ENCODE results near the gene PGR.

- no peak for TF ChIP-seq POLR2AphosphoS5 (IDR thresholded peaks at IDR 0.05; ENCODE audit: borderline replicate concordance, low read depth, low read length)
- TF ChIP-seq EZH2 (IDR thresholded peaks at IDR 0.05) = no peak
Observed at GRCh38 chr11:101100601-101101000, 29.0 kb downstream of the PGR start.
